NCI-H146 treated with DMSO at 0.1 percent for 48 hours (cell line): ENCODE measurements around the gene NPTX1.

Source experiments
- DNase-seq: peaks from one replicate; lab custom pipeline; 2025; ENCODE audit not compliant: unreplicated experiment; lab: John Stamatoyannopoulos, UW

NPTX1 gene

GRCh38 chr17:80428363-80428762 lies 48.0 kb downstream of the NPTX1 start:
- no peak for DNase-seq

- no peak for DNase-seq
These were observed 48.8 kb downstream of the NPTX1 start for GRCh38 chr17:80427366-80428282.

GRCh38 chr17:80426671-80427326 lies 49.6 kb downstream of the NPTX1 start:
- peak; percentile 19 for DNase-seq

- DNase-seq = no peak
These were observed 50.5 kb downstream of the NPTX1 start for GRCh38 chr17:80425835-80426426.

DNA sequence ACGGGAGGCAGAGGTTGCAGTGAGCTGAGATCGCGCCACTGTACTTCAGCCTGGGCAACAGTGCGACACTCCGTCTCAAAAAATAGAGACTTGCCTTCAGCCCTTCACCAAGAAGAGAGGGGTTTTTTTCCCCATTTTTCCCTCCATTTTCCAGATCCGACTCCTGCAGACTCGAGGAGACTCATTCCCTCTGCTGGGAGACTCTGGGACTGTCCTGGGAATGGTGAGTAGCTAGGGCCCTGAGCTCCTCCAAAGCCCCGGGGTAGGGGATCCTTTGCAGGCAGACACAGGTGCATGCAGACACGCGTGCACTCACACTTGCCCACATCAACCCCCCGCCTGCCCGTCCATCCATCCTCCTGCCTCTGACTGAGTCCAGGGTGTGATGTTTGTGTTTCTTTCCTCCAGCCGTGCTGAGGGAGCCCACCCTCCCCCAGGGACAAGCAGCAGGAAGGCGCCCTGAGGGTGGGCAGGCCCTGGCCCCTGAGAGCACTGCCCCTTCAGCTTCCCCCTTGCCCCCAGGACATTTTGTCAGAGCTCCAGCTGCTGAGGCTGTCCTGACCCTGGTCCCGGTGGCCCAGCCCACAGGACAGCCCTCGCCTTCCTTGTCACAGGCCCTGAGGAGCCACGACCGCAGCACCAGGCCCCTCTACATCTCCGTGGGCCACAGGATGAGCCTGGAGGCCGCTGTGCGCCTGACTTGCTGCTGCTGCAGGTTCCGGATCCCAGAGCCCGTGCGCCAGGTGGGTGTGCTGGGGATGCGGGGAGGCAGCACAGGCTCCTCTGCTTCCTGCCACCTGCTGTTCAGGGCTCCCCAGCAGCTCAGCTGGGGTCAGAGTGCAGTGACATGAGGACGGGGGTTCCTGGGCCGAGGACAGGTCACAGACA lies 51.3 kb downstream of the NPTX1 start:
- DNase-seq = no peak

DNA sequence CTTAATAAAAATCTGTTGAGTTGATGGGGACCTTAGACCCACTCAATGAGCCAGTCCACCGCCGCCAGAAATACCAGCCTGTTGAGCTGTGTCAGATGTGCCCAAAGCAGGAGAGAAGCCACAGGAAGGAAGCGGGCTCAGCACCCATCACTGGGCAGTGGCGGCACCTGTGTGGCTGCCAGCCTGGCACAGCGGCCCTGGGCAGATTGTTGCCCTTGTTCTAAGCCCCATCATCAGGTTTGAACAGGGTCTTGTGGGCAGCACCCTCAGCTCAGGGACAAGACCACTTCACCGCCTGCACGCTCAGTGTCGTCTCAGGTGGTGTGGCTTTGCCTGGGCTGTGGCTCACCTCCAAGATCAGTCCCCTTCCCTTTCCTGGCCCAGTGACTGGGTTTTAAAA lies 52.1 kb downstream of the NPTX1 start:
- no peak for DNase-seq

DNA sequence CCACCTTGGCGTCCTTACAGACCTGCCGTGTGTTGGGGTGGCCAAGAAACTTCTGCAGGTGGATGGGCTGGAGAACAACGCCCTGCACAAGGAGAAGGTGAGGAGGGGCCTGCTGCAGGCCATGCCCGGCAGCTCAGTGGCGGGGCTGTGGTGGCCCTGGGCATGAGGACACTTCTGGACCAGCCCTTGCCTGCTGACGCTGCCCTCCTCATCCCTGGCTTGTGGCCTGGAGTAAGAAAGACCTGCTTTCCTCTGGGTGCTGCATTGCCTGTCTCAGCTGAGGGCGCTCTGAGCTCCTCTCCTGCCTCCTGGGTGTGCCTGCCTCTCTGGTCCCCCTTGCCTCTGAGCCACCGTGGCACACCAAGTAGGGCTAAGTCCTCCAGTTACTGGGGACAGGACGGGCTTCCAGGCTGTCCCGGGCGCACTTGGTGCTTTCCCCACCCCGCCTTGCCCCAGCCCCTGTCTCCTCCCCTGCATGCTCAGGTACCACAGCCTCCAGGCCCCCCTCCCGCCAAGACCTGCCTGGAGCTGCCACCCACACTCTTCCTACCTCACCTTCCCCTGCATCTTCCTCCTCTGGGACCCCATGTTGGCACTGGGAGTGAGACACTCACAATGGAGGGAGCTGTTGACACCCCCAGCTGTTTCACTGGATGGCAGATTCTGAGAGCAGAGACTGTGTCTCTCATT lies 52.7 kb downstream of the NPTX1 start:
- DNase-seq = no peak

DNA sequence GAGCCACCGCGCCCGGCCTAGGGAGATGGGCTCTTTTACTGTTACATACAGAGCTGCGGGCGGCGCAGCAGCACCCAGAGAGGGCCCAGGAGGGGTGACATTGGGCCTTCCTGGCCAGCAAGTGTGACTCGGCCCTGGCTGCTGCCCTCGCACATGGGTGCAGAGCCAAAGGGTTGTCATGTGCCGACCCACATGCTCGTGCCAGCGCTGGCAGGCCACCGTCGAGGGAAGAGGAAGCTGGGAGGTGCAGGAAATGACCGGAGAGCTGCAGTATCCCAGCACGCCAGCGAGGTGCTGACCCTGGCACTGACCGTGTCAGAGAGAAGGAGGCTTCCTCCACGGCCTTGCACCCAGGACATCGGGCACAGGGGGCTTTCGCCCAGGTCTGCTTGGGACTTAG lies 53.4 kb downstream of the NPTX1 start:
- no peak for DNase-seq

- no peak for DNase-seq
These were observed 54.1 kb downstream of the NPTX1 start for GRCh38 chr17:80422276-80422675.

GRCh38 chr17:80421381-80422090 lies 54.9 kb downstream of the NPTX1 start:
- peak; percentile 41 for DNase-seq

- no peak for DNase-seq
These were observed 57.2 kb downstream of the NPTX1 start for GRCh38 chr17:80419255-80419654.

- DNase-seq = no peak
These were observed 57.8 kb downstream of the NPTX1 start for GRCh38 chr17:80418589-80418988.
